HG02571 (cell line): ENCODE measurements around the gene NDUFB3.
"Not testable (repeated sequence)": the region's sequence is repeated elsewhere in the genome, so short reads cannot be mapped to it uniquely, and the experiment has no call there.

Experiments used
- ATAC-seq: cut with Tn5 transposase; IDR thresholded peaks from one replicate; pipeline ENCODE4 v1.9.1; 2021; ENCODE audit warnings: mild to moderate bottlenecking, moderate library complexity; ENCODE audit not compliant: unreplicated experiment

Gene NDUFB3

GRCh38 chr2:201071479-201072200 lies at the start of gene NDUFB3, which contains the start of gene HYCC2:
Gene NDUFB3 (plus strand): TSS chr2:201072001. CDS start chr2:201078883, 6,882 bp downstream.
Gene HYCC2 (minus strand): TSS chr2:201071671. CDS start chr2:201024009, 47,662 bp downstream.
- peak; percentile 99 for ATAC-seq

GRCh38 chr2:201024518-201024917 lies 47.3 kb upstream of the NDUFB3 start:
- no peak for ATAC-seq

GRCh38 chr2:201034355-201034754 lies 37.4 kb upstream of the NDUFB3 start:
- ATAC-seq: not testable (repeated sequence)

- not testable (repeated sequence) for ATAC-seq
These were observed 33.4 kb upstream of the NDUFB3 start for GRCh38 chr2:201038361-201038760.

GRCh38 chr2:201038855-201039254 lies 32.9 kb upstream of the NDUFB3 start:
- no peak for ATAC-seq

GRCh38 chr2:201040867-201041628 lies 30.8 kb upstream of the NDUFB3 start:
- no peak for ATAC-seq

GRCh38 chr2:201042451-201042850 lies 29.4 kb upstream of the NDUFB3 start:
- not testable (repeated sequence) for ATAC-seq

- ATAC-seq: not testable (repeated sequence)
These were observed 28.8 kb upstream of the NDUFB3 start for GRCh38 chr2:201043050-201043449.

- no peak for ATAC-seq
These were observed 24.9 kb upstream of the NDUFB3 start for GRCh38 chr2:201046881-201047280.

GRCh38 chr2:201049455-201049854 lies 22.3 kb upstream of the NDUFB3 start:
- no peak for ATAC-seq

GRCh38 chr2:201057087-201057521 lies 14.7 kb upstream of the NDUFB3 start:
- no peak for ATAC-seq

GRCh38 chr2:201057715-201058248 lies 14.0 kb upstream of the NDUFB3 start:
- ATAC-seq: no peak

- ATAC-seq: no peak
These were observed 12.9 kb upstream of the NDUFB3 start for GRCh38 chr2:201058914-201059313.

GRCh38 chr2:201059961-201060755 lies 11.6 kb upstream of the NDUFB3 start:
- ATAC-seq: no peak

GRCh38 chr2:201063516-201063915 lies 8.3 kb upstream of the NDUFB3 start:
- ATAC-seq: not testable (repeated sequence)

- no peak for ATAC-seq
These were observed 6.9 kb upstream of the NDUFB3 start for GRCh38 chr2:201064797-201065329.

GRCh38 chr2:201070948-201071478 lies 788 bp upstream of the NDUFB3 start:
- ATAC-seq: peak; percentile 22

GRCh38 chr2:201072201-201072530 lies 365 bp downstream of the NDUFB3 start:
- ATAC-seq: no peak

GRCh38 chr2:201073071-201073470 lies 1.3 kb downstream of the NDUFB3 start:
- ATAC-seq: no peak

- no peak for ATAC-seq
These were observed 3.2 kb downstream of the NDUFB3 start for GRCh38 chr2:201074996-201075395.
